T-helper 22 cell (primary cell): ENCODE results near the gene LARGE2.

Source experiments
- DNase-seq: peaks from one replicate; pipeline ENCODE4 v3.0.0-alpha.2; 2020; ENCODE audit warnings: low read depth

Gene LARGE2

GRCh38 chr11:45922425-45923082 is at the start of gene LARGE2:
LARGE2 (plus strand) TSS chr11:45922656; CDS start chr11:45922883, 227 bp downstream.
- peak; percentile 26 for DNase-seq

- no peak for DNase-seq
These were observed 46.1 kb upstream of the LARGE2 start for GRCh38 chr11:45876401-45876800.

GRCh38 chr11:45877221-45877620 is 45.2 kb upstream of the LARGE2 start:
- DNase-seq = no peak

- no peak for DNase-seq
These were observed 44.6 kb upstream of the LARGE2 start for GRCh38 chr11:45877845-45878244.

GRCh38 chr11:45879803-45880686 is 42.4 kb upstream of the LARGE2 start:
- DNase-seq = no peak

- no peak for DNase-seq
These were observed 41.5 kb upstream of the LARGE2 start for GRCh38 chr11:45880772-45881570.

GRCh38 chr11:45881708-45882368 is 40.6 kb upstream of the LARGE2 start:
- no peak for DNase-seq

- no peak for DNase-seq
These were observed 37.8 kb upstream of the LARGE2 start for GRCh38 chr11:45884596-45885185.

GRCh38 chr11:45885274-45885920 is 37.1 kb upstream of the LARGE2 start, which contains the start of gene MAPK8IP1:
MAPK8IP1 (plus strand) TSS chr11:45885651; CDS start chr11:45885821, 170 bp downstream.
- DNase-seq = peak; percentile 29

GRCh38 chr11:45885921-45886721 is 36.3 kb upstream of the LARGE2 start:
- DNase-seq = no peak

- DNase-seq = no peak
These were observed 35.5 kb upstream of the LARGE2 start for GRCh38 chr11:45886816-45887520.

- no peak for DNase-seq
These were observed 34.9 kb upstream of the LARGE2 start for GRCh38 chr11:45887587-45887986.

- no peak for DNase-seq
These were observed 32.9 kb upstream of the LARGE2 start for GRCh38 chr11:45889555-45889954.

- no peak for DNase-seq
These were observed 32.5 kb upstream of the LARGE2 start for GRCh38 chr11:45889966-45890365.

GRCh38 chr11:45890886-45891550 is 31.4 kb upstream of the LARGE2 start:
- DNase-seq = no peak

- DNase-seq = no peak
These were observed 29.6 kb upstream of the LARGE2 start for GRCh38 chr11:45892856-45893255.

- no peak for DNase-seq
These were observed 27.8 kb upstream of the LARGE2 start for GRCh38 chr11:45894555-45895247.

- no peak for DNase-seq
These were observed 26.8 kb upstream of the LARGE2 start for GRCh38 chr11:45895553-45896259.
